ENCODE results near the gene PPP2R3B. TPM values are rescaled to one million over a fixed set of nuclear protein-coding genes. Genes with fewer than 3 reads are reported as not detected.

The PPP2R3B gene
- total RNA-seq, 1 donor from 2014 or later = 43.4 TPM

DNA sequence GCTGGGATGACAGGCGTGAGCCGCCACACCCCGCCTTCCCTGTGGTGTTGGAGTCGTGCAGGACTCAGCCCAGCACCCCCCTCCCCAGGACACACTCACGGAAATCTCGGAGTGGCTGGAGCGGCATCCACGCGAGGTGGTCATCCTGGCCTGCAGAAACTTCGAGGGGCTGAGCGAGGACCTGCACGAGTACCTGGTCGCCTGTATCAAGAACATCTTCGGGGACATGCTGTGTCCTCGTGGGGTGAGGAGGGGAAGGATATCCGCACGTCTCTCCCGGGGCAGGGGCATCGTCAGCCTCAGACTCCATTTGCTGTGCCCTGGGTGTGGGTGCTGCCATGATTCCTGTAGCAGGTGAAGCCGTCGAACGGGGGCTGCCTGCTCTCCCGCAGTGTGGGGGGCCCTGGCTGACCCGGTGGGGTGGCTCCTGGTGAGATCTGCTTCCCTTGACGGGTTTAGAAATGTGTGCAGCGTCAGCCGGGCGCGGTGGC, 95.3 kb downstream of the PPP2R3B start:
- TF ChIP-seq, protein P1, sequence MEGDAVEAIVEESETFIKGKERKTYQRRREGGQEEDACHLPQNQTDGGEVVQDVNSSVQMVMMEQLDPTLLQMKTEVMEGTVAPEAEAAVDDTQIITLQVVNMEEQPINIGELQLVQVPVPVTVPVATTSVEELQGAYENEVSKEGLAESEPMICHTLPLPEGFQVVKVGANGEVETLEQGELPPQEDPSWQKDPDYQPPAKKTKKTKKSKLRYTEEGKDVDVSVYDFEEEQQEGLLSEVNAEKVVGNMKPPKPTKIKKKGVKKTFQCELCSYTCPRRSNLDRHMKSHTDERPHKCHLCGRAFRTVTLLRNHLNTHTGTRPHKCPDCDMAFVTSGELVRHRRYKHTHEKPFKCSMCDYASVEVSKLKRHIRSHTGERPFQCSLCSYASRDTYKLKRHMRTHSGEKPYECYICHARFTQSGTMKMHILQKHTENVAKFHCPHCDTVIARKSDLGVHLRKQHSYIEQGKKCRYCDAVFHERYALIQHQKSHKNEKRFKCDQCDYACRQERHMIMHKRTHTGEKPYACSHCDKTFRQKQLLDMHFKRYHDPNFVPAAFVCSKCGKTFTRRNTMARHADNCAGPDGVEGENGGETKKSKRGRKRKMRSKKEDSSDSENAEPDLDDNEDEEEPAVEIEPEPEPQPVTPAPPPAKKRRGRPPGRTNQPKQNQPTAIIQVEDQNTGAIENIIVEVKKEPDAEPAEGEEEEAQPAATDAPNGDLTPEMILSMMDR (IDR thresholded peaks at IDR 0.05) = no peak
- intact Hi-C loops (cut with DNase I) = no loop called here
- H3K27me3 ChIP-seq = no peaks in the 10 kb centered on the region
- peaks cover 0 to 27% of the 10 kb centered on the region in 2 donors for H3K36me3 ChIP-seq
- H3K9me3 ChIP-seq = no peaks in the 10 kb centered on the region
- H3K4me3 ChIP-seq = no peak overlapping the region
- H3K27ac ChIP-seq = no peak overlapping the region
- no peaks in the 10 kb centered on the region for H3K4me1 ChIP-seq
- peak in 1 of 2 donors; percentile 60 for DNase-seq (ENCODE audit: low spot score in 2 of 2)

DNA sequence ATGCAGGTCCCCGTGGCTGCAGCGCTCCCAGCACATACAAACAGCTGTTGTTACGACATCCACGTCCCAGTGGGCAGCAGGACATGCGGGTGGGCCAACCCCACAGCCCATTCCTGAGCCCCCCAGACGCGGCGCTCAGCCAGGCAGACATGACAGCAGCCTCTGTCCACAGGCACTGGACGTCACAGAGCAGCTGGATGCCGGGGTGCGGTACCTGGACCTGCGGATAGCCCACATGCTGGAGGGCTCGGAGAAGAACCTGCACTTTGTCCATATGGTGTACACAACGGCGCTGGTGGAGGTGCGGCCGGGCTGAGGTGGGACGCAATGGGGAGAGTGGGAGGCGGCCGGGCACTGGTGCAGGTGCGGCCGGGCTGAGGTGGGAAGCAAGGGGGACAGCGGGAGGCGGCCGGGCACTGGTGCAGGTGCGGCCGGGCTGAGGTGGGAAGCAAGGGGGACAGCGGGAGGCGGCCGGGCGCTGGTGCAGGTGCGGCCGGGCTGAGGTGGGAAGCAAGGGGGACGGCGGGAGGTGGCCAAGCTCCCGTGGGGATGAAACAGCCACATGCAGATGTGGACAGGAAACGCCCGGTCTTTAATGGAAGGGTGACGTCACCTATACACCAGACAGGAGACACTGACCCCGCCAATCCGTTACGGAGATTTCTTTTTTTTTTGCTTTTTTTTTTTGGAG, 96.1 kb downstream of the PPP2R3B start:
- TF ChIP-seq, protein P1 (IDR thresholded peaks at IDR 0.05) = no peak
- no peak for DNase-seq (ENCODE audit: low spot score in 2 of 2)
- peaks cover 0 to 24% of the 10 kb centered on the region in 2 donors for H3K36me3 ChIP-seq
- no peaks in the 10 kb centered on the region for H3K27me3 ChIP-seq
- H3K27ac ChIP-seq = no peak overlapping the region
- H3K4me3 ChIP-seq = no peak overlapping the region
- intact Hi-C loops (cut with DNase I) = no loop called here
- no peaks in the 10 kb centered on the region for H3K4me1 ChIP-seq
- no peaks in the 10 kb centered on the region for H3K9me3 ChIP-seq

DNA sequence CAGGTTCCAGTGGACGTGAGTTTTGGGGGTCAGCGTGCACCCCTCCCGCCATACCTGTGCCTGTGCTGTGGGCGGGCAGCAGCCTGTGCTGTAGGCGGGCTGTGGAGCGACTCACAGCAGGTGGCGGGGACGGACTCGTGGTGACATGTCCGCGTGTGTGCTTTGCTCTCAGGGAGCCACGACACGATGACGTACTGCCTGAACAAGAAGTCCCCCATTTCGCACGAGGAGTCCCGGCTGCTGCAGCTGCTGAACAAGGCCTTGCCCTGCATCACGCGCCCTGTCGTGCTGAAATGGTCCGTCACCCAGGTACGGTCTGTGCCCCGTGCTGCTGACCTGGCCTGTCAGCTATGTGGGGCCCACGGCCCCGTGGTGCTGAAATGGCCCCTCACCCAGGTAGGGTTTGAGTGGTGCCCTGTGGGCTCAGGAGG, 98.1 kb downstream of the PPP2R3B start:
- Histone ChIP-seq H3K9me3 (no peaks in the 10 kb centered on the region), H3K36me3 (peaks cover 0 to 22% of the 10 kb centered on the region in 2 donors), H3K4me3 (no peak overlapping the region), H3K27me3 (no peaks in the 10 kb centered on the region), H3K4me1 (no peaks in the 10 kb centered on the region), H3K27ac (no peak overlapping the region)
- TF ChIP-seq, protein P1 (IDR thresholded peaks at IDR 0.05) = no peak
- intact Hi-C loops (cut with DNase I) = no loop called here
- no peak for DNase-seq (ENCODE audit: low spot score in 2 of 2)

DNA sequence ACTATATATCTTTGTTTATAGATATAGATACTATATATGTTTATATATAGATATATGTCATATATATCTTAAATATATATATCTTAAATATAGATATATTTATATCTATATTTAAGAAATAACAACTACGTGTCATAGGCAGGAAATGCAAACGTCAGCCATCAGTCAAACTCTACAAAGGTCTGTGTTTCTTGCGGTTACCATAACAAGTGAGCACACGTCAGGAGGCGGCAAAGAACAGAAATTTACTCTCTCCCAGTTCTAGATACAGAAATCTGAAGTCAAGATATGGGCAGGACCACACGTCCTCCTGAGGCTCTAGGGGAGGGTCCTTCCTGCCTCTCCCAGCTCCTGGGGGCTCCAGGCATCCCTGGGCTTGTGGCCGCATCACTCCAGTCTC, 99.0 kb downstream of the PPP2R3B start:
- no peak overlapping the region for H3K4me3 ChIP-seq
- DNase-seq (ENCODE audit: low spot score in 2 of 2) = no peak
- intact Hi-C loops (cut with DNase I) = no loop called here
- H3K27ac ChIP-seq = no peak overlapping the region
- no peaks in the 10 kb centered on the region for H3K4me1 ChIP-seq
- H3K36me3 ChIP-seq = peaks cover 0 to 14% of the 10 kb centered on the region in 2 donors
- H3K9me3 ChIP-seq = no peaks in the 10 kb centered on the region
- H3K27me3 ChIP-seq = no peaks in the 10 kb centered on the region
- TF ChIP-seq, protein P1 (IDR thresholded peaks at IDR 0.05) = no peak

DNA sequence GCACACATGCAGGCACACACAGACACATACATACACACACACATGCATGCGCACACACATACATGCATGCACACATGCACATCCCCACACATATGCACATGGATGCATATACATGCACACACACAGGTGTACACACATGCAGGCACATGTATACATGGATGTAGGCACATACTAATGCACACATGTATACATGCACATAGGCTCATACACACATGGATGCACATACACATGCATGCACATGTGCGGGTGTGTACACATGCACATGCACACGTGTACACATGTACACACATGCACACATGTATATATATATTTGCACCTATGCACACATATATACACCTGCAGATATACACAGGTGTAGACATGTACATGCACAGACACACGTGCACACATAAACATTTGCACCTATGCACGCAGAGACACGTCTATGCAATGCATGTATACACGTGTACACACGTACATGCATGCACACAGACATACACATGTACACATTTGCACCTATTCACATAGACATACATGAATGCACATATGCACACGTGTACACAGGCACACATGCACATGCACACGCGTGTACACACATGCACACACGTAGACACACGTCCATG, 101.5 kb downstream of the PPP2R3B start:
- Histone ChIP-seq H3K27me3 (no peaks in the 10 kb centered on the region), H3K4me1 (no peaks in the 10 kb centered on the region), H3K27ac (no peak overlapping the region), H3K4me3 (no peak overlapping the region), H3K9me3 (no peaks in the 10 kb centered on the region), H3K36me3 (peaks cover 0 to 4% of the 10 kb centered on the region in 2 donors)
- intact Hi-C loops (cut with DNase I) = no loop called here
- TF ChIP-seq, protein P1 (IDR thresholded peaks at IDR 0.05) = no peak
- DNase-seq (ENCODE audit: low spot score in 2 of 2) = no peak

Other genes with a start within 250 kb of the PPP2R3B start
- gene PLCXD1, start 105.5 kb downstream of the PPP2R3B start, total RNA-seq = 3.0 TPM
- gene GTPBP6, start 68.1 kb downstream of the PPP2R3B start, total RNA-seq = 56.2 TPM
- not detected for gene SHOX, start 243.9 kb upstream of the PPP2R3B start, total RNA-seq